SK-N-SH (cell line): ENCODE measurements around the gene OR2T2.
"Not testable (repeated sequence)": the region's sequence is repeated elsewhere in the genome, so short reads cannot be mapped to it uniquely, and the experiment has no call there.

Experiments
- MAX ChIP-seq: IDR thresholded peaks from 2 replicates; pipeline ENCODE4 v1.4.0; 2012; ENCODE audit warnings: low read depth
- POLR2AphosphoS5 ChIP-seq: IDR thresholded peaks from 2 replicates; pipeline ENCODE4 v1.6.1; 2012; ENCODE audit warnings: low read depth, low read length
- RFX5 ChIP-seq: IDR thresholded peaks from 2 replicates; pipeline ENCODE4 v1.6.1; 2012; ENCODE audit warnings: mild to moderate bottlenecking, improper control_type of control experiment, low read length
- SIN3A ChIP-seq: IDR thresholded peaks from 2 replicates; pipeline ENCODE4 v1.6.1; 2012; ENCODE audit warnings: low read depth, mild to moderate bottlenecking, low read length, moderate library complexity, borderline replicate concordance
- TF ChIP-seq, protein P1 (sequence below): fragments of 200-600 bp; sonication (generic); IDR thresholded peaks from 2 replicates; pipeline ENCODE4 v1.6.1; 2017; ENCODE audit warnings: antibody characterized with exemption, mild to moderate bottlenecking, moderate library complexity

DNA sequence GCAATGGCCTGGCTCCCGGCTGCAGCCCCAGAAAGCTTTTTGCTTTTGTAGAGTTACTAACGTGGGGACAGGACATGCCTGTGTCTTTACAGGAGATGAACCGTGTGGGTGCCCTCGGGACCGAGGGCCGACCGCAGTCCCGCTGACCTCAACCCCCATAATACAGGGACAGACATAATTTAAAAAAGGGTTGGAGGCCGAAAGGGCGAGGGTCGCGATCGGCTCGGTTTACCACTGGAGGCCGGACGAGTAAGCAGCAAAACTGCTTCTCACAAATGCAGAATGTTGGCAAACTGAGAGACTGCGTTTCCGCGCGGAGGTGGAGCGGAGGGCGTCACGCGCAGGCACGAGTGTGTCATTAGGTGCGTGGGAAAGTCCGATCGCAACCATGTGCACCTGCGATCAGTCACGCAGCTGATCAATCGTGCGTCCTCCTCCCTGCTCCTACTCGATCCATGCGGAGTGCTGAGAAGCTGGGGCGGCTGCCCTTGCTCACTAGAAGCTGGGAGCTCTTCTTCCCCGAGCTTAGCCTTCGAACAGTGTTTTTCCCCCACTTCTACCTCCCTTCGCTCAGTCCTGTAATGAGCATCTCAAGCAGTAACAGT is 11.5 kb upstream of the OR2T2 start:
- TF ChIP-seq, protein P1, sequence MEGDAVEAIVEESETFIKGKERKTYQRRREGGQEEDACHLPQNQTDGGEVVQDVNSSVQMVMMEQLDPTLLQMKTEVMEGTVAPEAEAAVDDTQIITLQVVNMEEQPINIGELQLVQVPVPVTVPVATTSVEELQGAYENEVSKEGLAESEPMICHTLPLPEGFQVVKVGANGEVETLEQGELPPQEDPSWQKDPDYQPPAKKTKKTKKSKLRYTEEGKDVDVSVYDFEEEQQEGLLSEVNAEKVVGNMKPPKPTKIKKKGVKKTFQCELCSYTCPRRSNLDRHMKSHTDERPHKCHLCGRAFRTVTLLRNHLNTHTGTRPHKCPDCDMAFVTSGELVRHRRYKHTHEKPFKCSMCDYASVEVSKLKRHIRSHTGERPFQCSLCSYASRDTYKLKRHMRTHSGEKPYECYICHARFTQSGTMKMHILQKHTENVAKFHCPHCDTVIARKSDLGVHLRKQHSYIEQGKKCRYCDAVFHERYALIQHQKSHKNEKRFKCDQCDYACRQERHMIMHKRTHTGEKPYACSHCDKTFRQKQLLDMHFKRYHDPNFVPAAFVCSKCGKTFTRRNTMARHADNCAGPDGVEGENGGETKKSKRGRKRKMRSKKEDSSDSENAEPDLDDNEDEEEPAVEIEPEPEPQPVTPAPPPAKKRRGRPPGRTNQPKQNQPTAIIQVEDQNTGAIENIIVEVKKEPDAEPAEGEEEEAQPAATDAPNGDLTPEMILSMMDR = not testable (repeated sequence)
- TF ChIP-seq POLR2AphosphoS5, RFX5, MAX, SIN3A: not testable (repeated sequence)
